Progenitor cell of endocrine pancreas (in vitro differentiated cells): ENCODE results near the gene CPSF4. TPM values are rescaled to one million over a fixed set of nuclear protein-coding genes. Genes with fewer than 3 reads are reported as not detected.
A peak's percentile ranks its signal among the peaks of the same experiment; 100 is the strongest.

Experiments used
- DNase-seq: peaks from one replicate; pipeline ENCODE4 v3.0.0; 2021; ENCODE audit warnings: low spot score; ENCODE audit not compliant: unreplicated experiment
- H3K27ac Mint-ChIP-seq: 2 replicates; pipeline ENCODE4 v1.8.0; 2021; ENCODE audit warnings: mild to moderate bottlenecking, moderate library complexity, mixed read lengths
- H3K27me3 Mint-ChIP-seq: 2 replicates; pipeline ENCODE4 v1.8.0; 2021; ENCODE audit warnings: mixed read lengths
- H3K36me3 Mint-ChIP-seq: 2 replicates; pipeline ENCODE4 v1.8.0; 2022; ENCODE audit warnings: mixed read lengths; ENCODE audit not compliant: insufficient read depth
- H3K4me1 Mint-ChIP-seq: 2 replicates; pipeline ENCODE4 v1.8.0; 2021; ENCODE audit warnings: low read depth, mixed read lengths
- H3K4me3 Mint-ChIP-seq: 2 replicates; pipeline ENCODE4 v1.8.0; 2021; ENCODE audit warnings: low read depth, mild to moderate bottlenecking, moderate library complexity, mixed read lengths
- H3K9me3 Mint-ChIP-seq: 2 replicates; pipeline ENCODE4 v1.8.0; 2021; ENCODE audit warnings: low read depth, mixed read lengths
- total RNA-seq: library from RNA; stranded (reverse); gene quantifications from 2 replicates; pipeline ENCODE4 v1.2.1, GENCODE V29; 2021
- TF ChIP-seq, protein P1 (sequence below): fragments of 200-600 bp; sonication (generic); IDR thresholded peaks from one replicate; pipeline ENCODE4 v1.5.0; 2021; ENCODE audit warnings: antibody characterized with exemption, mild to moderate bottlenecking; ENCODE audit not compliant: unreplicated experiment

CPSF4 gene
- total RNA-seq, 1 donor from 2014 or later = 77.4 TPM

DNA sequence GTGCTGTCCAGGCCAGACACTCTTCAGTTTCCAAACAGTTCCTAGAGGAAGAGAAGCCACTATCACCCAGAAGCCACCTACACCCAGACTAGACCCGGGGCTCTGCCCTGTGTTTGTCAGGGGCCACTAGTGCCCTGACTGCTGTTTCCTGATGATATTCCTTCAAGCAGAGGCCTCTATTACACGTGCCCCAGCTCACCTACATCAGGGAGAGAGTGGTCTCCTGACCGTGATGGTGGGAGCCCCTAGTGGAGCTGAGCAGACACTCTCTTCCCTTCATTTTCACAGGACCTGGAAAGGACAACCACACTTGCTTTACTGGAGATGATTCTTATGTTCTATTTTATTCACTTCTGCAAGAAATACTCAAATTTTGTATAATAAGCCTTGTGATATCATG is 52.1 kb downstream of the CPSF4 start:
- Mint-ChIP-seq H3K27ac (no peak overlapping the region), H3K36me3 (peaks cover 35% of the 10 kb centered on the region), H3K9me3 (peaks cover 14% of the 10 kb centered on the region), H3K4me3 (no peak overlapping the region), H3K27me3 (no peaks in the 10 kb centered on the region), H3K4me1 (no peaks in the 10 kb centered on the region)
- DNase-seq = no peak
- TF ChIP-seq, protein P1, sequence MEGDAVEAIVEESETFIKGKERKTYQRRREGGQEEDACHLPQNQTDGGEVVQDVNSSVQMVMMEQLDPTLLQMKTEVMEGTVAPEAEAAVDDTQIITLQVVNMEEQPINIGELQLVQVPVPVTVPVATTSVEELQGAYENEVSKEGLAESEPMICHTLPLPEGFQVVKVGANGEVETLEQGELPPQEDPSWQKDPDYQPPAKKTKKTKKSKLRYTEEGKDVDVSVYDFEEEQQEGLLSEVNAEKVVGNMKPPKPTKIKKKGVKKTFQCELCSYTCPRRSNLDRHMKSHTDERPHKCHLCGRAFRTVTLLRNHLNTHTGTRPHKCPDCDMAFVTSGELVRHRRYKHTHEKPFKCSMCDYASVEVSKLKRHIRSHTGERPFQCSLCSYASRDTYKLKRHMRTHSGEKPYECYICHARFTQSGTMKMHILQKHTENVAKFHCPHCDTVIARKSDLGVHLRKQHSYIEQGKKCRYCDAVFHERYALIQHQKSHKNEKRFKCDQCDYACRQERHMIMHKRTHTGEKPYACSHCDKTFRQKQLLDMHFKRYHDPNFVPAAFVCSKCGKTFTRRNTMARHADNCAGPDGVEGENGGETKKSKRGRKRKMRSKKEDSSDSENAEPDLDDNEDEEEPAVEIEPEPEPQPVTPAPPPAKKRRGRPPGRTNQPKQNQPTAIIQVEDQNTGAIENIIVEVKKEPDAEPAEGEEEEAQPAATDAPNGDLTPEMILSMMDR = no peak

DNA sequence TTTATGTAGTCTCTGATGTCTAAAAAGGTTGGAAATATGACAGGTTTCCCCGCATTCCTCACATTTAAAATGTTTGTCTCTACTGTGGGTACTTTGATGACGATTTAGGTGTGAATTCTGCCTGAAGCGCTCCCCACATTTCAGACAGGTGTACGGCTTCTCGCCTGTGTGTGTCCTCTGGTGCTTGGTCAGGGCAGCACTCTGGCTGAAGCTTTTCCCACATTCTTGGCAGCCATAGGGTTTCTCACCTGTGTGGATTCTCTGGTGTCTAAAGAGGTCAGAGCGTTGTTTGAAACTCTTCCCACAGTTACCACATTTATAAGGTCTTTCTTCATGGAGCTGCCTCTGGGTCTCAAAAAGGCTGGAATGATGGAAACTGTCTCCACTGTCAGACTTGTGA is 55.1 kb downstream of the CPSF4 start:
- TF ChIP-seq, protein P1 = no peak
- no peak overlapping the region for H3K4me3 Mint-ChIP-seq
- H3K27me3 Mint-ChIP-seq = no peaks in the 10 kb centered on the region
- peaks cover 14% of the 10 kb centered on the region for H3K9me3 Mint-ChIP-seq
- H3K27ac Mint-ChIP-seq = no peak overlapping the region
- H3K36me3 Mint-ChIP-seq = peaks cover 44% of the 10 kb centered on the region
- no peak for DNase-seq
- H3K4me1 Mint-ChIP-seq = peaks cover 11% of the 10 kb centered on the region

DNA sequence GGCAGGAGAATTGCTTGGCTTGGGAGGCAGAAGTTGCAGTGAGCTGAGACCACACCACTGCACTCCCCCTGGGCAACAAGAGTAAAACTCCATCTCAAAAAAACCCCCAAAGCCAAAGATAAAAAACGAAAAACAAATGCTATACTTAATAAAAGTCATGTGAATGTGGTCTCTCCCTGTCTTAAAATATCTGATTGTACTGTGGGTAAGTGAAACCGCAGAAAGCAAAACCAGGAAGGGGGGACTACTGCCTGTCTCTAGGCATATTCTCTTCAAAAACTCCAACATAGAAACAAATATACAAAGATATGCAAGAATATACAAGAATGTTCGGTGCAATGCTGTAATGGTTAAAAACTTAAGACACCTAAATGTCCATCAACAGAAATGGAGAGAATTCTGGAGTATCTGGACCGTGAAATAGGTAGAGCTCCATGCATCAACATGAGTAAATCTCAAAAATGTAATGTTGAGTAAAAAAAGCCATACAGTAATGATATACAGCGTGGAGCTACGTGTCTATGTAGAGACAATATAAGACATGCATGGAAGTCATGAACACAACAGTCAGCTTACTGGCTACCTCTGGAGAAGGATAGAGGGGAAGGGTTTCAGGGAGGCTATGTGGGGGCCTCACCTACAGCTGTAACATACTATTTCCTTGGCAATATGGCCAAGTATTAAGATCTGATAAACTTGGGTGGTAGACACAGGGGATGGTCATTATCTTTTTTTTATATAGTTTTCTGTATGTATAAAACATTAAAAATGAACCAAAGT is 59.2 kb downstream of the CPSF4 start:
- DNase-seq = no peak
- Mint-ChIP-seq H3K4me1 (peaks cover 17% of the 10 kb centered on the region), H3K4me3 (peak overlapping the region; percentile 92), H3K27ac (peak overlapping the region; percentile 25), H3K27me3 (no peaks in the 10 kb centered on the region), H3K9me3 (peaks cover 12% of the 10 kb centered on the region), H3K36me3 (peaks cover 36% of the 10 kb centered on the region)
- TF ChIP-seq, protein P1 = no peak

DNA sequence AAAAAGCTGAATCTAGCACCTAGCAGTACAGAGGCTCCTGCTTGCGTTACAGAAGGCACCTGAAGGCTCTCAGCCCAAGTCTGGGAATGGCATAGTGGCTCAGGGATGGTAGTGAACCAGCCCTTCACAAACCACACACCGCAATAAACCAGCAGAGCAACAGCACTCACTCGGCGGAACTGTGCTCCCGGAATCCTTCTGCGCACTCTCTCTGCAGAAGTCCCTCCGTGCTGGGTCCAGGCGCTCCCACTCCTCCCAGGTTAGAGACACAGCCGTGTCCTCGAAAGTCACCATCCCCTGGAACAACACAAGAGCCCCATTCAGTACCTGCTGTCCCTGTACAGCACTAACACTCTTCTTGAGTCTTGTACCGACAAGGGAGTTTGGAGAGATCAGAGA is 59.8 kb downstream of the CPSF4 start:
- Mint-ChIP-seq H3K27ac (peak overlapping the region; percentile 65), H3K4me3 (peak overlapping the region; percentile 92), H3K27me3 (no peaks in the 10 kb centered on the region), H3K4me1 (peaks cover 17% of the 10 kb centered on the region), H3K36me3 (peaks cover 30% of the 10 kb centered on the region), H3K9me3 (peaks cover 9% of the 10 kb centered on the region)
- TF ChIP-seq, protein P1 = no peak
- no peak for DNase-seq

DNA sequence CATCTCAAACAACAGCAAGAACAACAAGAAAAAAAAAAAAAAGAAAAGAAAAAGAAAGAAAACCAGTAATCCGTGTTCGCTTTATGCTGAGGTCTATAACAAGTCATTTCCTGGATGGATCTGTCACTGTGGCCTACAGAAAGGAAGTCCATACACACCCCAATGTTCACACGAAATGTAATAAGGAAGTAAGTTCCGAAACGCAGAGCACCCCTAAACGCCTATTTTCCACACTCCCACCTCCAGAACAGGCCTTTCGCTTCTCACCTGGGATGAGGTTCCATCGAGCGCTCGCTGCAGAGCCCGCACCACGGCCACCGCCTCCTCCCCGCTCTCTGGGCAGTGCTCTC is 60.6 kb downstream of the CPSF4 start:
- H3K27ac Mint-ChIP-seq = peak overlapping the region; percentile 98
- TF ChIP-seq, protein P1 = no peak
- H3K27me3 Mint-ChIP-seq = no peaks in the 10 kb centered on the region
- H3K4me3 Mint-ChIP-seq = peak overlapping the region; percentile 92
- peaks cover 17% of the 10 kb centered on the region for H3K4me1 Mint-ChIP-seq
- H3K36me3 Mint-ChIP-seq = peaks cover 22% of the 10 kb centered on the region
- H3K9me3 Mint-ChIP-seq = peaks cover under 1% of the 10 kb centered on the region
- DNase-seq = no peak
